K562 (cell line): Measurements from ENCODE around the gene GALNT17. TPM values are rescaled to one million over a fixed set of nuclear protein-coding genes. Genes with fewer than 3 reads are reported as not detected.

ENCODE experiments used
- CXXC5 ChIP-seq: fragments of 250-450 bp; sonication (Bioruptor Pico); IDR thresholded peaks from 2 replicates; pipeline ENCODE4 v1.8.0; 2022; ENCODE audit warnings: inconsistent platforms, mild to moderate bottlenecking, moderate library complexity
- NR1H2 ChIP-seq: sonication (generic); formaldehyde crosslinking; IDR thresholded peaks from 2 replicates; pipeline ENCODE4 v1.4.0; 2020; ENCODE audit warnings: mild to moderate bottlenecking, missing genetic modification reagents
- SRSF7 ChIP-seq: fragments of 200-400 bp; formaldehyde crosslinking; optimal IDR thresholded peaks from 2 replicates; pipeline ENCODE3; 2017; ENCODE audit warnings: mild to moderate bottlenecking, low read depth, low read length
- ZNF696 ChIP-seq: fragments of 250-450 bp; sonication (Bioruptor Pico); conservative IDR thresholded peaks from 2 replicates; pipeline ENCODE4 v1.4.0; 2020; ENCODE audit warnings: mild to moderate bottlenecking, moderate library complexity
- polyA plus RNA-seq, 8 experiments: library from polyadenylated mRNA; depleted of rRNA in 4 of 8; stranded (reverse) in 5 of 8; unstranded in 3 of 8; fragments of >200 nt; fragmentation: Nextera tagmentation in 2 of 8; fragmentation: Illumina TruSeq in 1 of 8; extraction: Ambion mirVana in 2 of 8; extraction: Trizol in 1 of 8; gene quantifications; 2 replicates each; pipeline versions ENCODE4 v1.2.1 to v1.2.3, GENCODE V29; 2011 to 2014; ENCODE audit warnings: inconsistent platforms in 1 of 8, missing spikeins in 1 of 8
- total RNA-seq, 7 experiments: library from RNA; depleted of rRNA in 6 of 7; stranded (reverse); fragments of >200 nt in 6 of 7; fragmentation: Illumina TruSeq in 2 of 7; extraction: Trizol in 2 of 7; gene quantifications; 2 replicates each; pipeline versions ENCODE4 v1.2.1 to v1.2.3, GENCODE V29; 2011 to 2021; ENCODE audit warnings: low replicate concordance in 1 of 7
- TF ChIP-seq, protein P1 (sequence below): fragments of 250-450 bp; sonication (Bioruptor Pico); IDR thresholded peaks from 2 replicates; pipeline ENCODE4 v1.5.0; 2021
- TF ChIP-seq, protein P2 (sequence below): fragments of 250-450 bp; sonication (Bioruptor Pico); IDR thresholded peaks from 2 replicates; pipeline ENCODE4 v1.8.0; 2022; ENCODE audit warnings: moderate library complexity, mild to moderate bottlenecking, inconsistent platforms
- TF ChIP-seq, protein P3 (sequence below): sonication (generic); formaldehyde crosslinking; IDR thresholded peaks from 2 replicates; pipeline ENCODE4 v1.8.0; 2022; ENCODE audit warnings: mild to moderate bottlenecking, missing genetic modification reagents, borderline replicate concordance

The GALNT17 gene
- total and polyA plus RNA-seq, 9 of the 15 experiments (the other 6 are each of a cell fraction or from before 2014, with no cell fraction given) = not detected

DNA sequence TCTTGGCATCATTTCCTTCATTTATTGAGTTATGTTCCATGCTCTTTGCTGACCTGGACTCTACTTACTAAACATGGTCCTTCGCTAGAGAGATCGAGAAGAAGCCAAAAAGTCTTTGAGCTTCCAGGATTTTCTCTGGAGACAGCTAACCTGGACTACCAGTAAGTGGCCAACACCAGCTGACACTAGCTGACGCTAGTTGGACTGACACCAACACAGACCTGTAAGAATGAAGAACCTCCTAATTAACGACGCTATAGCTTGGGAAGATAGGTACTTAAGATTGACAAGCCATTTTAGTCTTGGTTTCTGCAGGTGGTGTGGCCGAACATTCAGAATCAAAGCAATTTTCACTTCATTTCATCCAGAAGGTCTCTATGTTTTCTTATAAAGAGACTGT, 66.4 kb downstream of the GALNT17 start (continued):
- TF ChIP-seq CXXC5 (CRISPR knock-in tag) (no peak), SRSF7 (no peak), ZNF696 (CRISPR knock-in tag) (no peak), NR1H2 (no peak)
- TF ChIP-seq, protein P1, sequence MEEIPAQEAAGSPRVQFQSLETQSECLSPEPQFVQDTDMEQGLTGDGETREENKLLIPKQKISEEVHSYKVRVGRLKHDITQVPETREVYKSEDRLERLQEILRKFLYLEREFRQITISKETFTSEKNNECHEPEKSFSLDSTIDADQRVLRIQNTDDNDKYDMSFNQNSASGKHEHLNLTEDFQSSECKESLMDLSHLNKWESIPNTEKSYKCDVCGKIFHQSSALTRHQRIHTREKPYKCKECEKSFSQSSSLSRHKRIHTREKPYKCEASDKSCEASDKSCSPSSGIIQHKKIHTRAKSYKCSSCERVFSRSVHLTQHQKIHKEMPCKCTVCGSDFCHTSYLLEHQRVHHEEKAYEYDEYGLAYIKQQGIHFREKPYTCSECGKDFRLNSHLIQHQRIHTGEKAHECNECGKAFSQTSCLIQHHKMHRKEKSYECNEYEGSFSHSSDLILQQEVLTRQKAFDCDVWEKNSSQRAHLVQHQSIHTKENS (CRISPR knock-in tag) = no peak
- TF ChIP-seq, protein P2, sequence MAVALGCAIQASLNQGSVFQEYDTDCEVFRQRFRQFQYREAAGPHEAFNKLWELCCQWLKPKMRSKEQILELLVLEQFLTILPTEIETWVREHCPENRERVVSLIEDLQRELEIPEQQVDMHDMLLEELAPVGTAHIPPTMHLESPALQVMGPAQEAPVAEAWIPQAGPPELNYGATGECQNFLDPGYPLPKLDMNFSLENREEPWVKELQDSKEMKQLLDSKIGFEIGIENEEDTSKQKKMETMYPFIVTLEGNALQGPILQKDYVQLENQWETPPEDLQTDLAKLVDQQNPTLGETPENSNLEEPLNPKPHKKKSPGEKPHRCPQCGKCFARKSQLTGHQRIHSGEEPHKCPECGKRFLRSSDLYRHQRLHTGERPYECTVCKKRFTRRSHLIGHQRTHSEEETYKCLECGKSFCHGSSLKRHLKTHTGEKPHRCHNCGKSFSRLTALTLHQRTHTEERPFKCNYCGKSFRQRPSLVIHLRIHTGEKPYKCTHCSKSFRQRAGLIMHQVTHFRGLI = no peak
- TF ChIP-seq, protein P3, sequence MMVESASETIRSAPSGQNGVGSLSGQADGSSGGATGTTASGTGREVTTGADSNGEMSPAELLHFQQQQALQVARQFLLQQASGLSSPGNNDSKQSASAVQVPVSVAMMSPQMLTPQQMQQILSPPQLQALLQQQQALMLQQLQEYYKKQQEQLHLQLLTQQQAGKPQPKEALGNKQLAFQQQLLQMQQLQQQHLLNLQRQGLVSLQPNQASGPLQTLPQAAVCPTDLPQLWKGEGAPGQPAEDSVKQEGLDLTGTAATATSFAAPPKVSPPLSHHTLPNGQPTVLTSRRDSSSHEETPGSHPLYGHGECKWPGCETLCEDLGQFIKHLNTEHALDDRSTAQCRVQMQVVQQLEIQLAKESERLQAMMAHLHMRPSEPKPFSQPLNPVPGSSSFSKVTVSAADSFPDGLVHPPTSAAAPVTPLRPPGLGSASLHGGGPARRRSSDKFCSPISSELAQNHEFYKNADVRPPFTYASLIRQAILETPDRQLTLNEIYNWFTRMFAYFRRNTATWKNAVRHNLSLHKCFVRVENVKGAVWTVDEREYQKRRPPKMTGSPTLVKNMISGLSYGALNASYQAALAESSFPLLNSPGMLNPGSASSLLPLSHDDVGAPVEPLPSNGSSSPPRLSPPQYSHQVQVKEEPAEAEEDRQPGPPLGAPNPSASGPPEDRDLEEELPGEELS (CRISPR knock-in tag) = no peak
